ENCODE data around the gene LRRC8C. TPM values are rescaled to one million over a fixed set of nuclear protein-coding genes. Genes with fewer than 3 reads are reported as not detected.

The LRRC8C gene
- total RNA-seq, 1 experiment from 2014 or later: 8.4 TPM

- H3K9me3 ChIP-seq (ENCODE audit: control insufficient read depth in 1 of 2, insufficient read depth in 1 of 2, low read depth in 1 of 2, low read length in 2 of 2): no peaks in the 10 kb centered on the region
- peaks cover 3% of the 10 kb centered on the region in 2 experiments; a peak in 1 of 4 replicates for H3K36me3 ChIP-seq (ENCODE audit: control insufficient read depth in 1 of 2, insufficient read depth in 2 of 2, low read length in 2 of 2)
- H3K4me3 ChIP-seq (replicated peaks in 1 of 2; ENCODE audit: low read depth in 1 of 2, low read length in 2 of 2): no peak overlapping the region
- no peak overlapping the region for H3K4me2 ChIP-seq (ENCODE audit: low read length)
- TF ChIP-seq REST (IDR thresholded peaks at IDR 0.05; ENCODE audit: low read depth) (no peak), CBX3 (IDR thresholded peaks at IDR 0.05; ENCODE audit: low read depth) (no peak), ZFX (IDR thresholded peaks at IDR 0.05) (no peak), FOSL1 (IDR thresholded peaks at IDR 0.05; ENCODE audit: low read depth) (no peak), SRF (IDR thresholded peaks at IDR 0.05; ENCODE audit: low read depth) (no peak), CEBPB (IDR thresholded peaks at IDR 0.05; ENCODE audit: low read depth) (no peak)
- CTCF ChIA-PET: interaction anchor here (0.7 kb wide), 1 partner anchor 1471 kb away, joined by 3 read pairs; no protein-coding TSS in a partner anchor
- no peaks in the 10 kb centered on the region for H3K4me1 ChIP-seq (ENCODE audit: control insufficient read depth in 1 of 2, insufficient read depth in 2 of 2, low read length in 2 of 2)
- H3K9me2 ChIP-seq (ENCODE audit: insufficient read depth): no peaks in the 10 kb centered on the region
- DNase-seq (ENCODE audit: low read depth, low spot score) (no peak), ATAC-seq (no peak)
- intact Hi-C loops (cut with micrococcal nuclease): no loop called here
- H4K20me1 ChIP-seq (ENCODE audit: insufficient read depth): no peaks in the 10 kb centered on the region
- BruUV-seq (replicated peaks): no TSS peak
- H2AFZ ChIP-seq (ENCODE audit: low read depth, low read length, poor library complexity, severe bottlenecking): no peak overlapping the region
- RAD21 ChIA-PET (ENCODE audit: low non-redundant PET in 1 of 2, low total read pairs in 2 of 2, uncharacterized antibody in 2 of 2, unreplicated experiment in 2 of 2): no interaction called here
- no peak overlapping the region for H3K9ac ChIP-seq (ENCODE audit: low read length)
- H3K27me3 ChIP-seq (ENCODE audit: insufficient read depth, low read length): no peaks in the 10 kb centered on the region
- POLR2A ChIA-PET: no interaction called here
- H3K79me2 ChIP-seq (ENCODE audit: insufficient read depth, low read length): peaks cover 6% of the 10 kb centered on the region; the same call in 1 of the 2 replicates
- no peak overlapping the region for H3K27ac ChIP-seq (ENCODE audit: low read depth, low read length)
Observed at GRCh38 chr1:89589515-89589914, 43.4 kb upstream of the LRRC8C start.

All from HCT116 (cell line).